ENCODE data around the gene CEP164.

DNA sequence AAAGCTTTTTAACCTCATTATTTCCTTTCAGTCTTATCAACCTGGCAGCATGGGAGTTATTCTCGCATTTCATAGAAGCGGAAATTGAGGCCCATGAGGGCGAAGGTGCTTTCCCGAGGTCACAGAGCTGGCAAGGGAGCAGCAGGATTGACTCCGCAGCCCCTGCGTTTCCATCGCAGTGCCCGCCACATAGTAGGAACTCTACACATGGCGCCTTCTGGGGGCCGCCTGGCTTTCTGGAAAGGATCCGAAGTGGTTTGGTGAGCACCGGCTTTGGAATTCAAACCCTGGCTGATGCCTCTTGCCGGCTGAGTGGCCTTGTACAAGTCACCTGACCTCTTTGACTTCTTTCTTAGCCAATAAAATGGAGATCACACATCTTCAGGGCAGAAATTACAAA, 93.4 kb downstream of the CEP164 start:
- TF ChIP-seq CREM (CRISPR knock-in tag; IDR thresholded peaks at IDR 0.05) (no peak), ATF1 (CRISPR knock-in tag; IDR thresholded peaks at IDR 0.05) (no peak), KAT7 (CRISPR knock-in tag; IDR thresholded peaks at IDR 0.05; ENCODE audit: borderline replicate concordance) (no peak)
- TF ChIP-seq, protein P1, sequence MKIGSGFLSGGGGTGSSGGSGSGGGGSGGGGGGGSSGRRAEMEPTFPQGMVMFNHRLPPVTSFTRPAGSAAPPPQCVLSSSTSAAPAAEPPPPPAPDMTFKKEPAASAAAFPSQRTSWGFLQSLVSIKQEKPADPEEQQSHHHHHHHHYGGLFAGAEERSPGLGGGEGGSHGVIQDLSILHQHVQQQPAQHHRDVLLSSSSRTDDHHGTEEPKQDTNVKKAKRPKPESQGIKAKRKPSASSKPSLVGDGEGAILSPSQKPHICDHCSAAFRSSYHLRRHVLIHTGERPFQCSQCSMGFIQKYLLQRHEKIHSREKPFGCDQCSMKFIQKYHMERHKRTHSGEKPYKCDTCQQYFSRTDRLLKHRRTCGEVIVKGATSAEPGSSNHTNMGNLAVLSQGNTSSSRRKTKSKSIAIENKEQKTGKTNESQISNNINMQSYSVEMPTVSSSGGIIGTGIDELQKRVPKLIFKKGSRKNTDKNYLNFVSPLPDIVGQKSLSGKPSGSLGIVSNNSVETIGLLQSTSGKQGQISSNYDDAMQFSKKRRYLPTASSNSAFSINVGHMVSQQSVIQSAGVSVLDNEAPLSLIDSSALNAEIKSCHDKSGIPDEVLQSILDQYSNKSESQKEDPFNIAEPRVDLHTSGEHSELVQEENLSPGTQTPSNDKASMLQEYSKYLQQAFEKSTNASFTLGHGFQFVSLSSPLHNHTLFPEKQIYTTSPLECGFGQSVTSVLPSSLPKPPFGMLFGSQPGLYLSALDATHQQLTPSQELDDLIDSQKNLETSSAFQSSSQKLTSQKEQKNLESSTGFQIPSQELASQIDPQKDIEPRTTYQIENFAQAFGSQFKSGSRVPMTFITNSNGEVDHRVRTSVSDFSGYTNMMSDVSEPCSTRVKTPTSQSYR (CRISPR knock-in tag; IDR thresholded peaks at IDR 0.05): no peak
- TF ChIP-seq, protein P2, sequence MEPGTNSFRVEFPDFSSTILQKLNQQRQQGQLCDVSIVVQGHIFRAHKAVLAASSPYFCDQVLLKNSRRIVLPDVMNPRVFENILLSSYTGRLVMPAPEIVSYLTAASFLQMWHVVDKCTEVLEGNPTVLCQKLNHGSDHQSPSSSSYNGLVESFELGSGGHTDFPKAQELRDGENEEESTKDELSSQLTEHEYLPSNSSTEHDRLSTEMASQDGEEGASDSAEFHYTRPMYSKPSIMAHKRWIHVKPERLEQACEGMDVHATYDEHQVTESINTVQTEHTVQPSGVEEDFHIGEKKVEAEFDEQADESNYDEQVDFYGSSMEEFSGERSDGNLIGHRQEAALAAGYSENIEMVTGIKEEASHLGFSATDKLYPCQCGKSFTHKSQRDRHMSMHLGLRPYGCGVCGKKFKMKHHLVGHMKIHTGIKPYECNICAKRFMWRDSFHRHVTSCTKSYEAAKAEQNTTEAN (CRISPR knock-in tag; IDR thresholded peaks at IDR 0.05): no peak
- TF ChIP-seq, protein P3, sequence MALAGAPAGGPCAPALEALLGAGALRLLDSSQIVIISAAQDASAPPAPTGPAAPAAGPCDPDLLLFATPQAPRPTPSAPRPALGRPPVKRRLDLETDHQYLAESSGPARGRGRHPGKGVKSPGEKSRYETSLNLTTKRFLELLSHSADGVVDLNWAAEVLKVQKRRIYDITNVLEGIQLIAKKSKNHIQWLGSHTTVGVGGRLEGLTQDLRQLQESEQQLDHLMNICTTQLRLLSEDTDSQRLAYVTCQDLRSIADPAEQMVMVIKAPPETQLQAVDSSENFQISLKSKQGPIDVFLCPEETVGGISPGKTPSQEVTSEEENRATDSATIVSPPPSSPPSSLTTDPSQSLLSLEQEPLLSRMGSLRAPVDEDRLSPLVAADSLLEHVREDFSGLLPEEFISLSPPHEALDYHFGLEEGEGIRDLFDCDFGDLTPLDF (CRISPR knock-in tag; IDR thresholded peaks at IDR 0.05): no peak
- TF ChIP-seq, protein P4, sequence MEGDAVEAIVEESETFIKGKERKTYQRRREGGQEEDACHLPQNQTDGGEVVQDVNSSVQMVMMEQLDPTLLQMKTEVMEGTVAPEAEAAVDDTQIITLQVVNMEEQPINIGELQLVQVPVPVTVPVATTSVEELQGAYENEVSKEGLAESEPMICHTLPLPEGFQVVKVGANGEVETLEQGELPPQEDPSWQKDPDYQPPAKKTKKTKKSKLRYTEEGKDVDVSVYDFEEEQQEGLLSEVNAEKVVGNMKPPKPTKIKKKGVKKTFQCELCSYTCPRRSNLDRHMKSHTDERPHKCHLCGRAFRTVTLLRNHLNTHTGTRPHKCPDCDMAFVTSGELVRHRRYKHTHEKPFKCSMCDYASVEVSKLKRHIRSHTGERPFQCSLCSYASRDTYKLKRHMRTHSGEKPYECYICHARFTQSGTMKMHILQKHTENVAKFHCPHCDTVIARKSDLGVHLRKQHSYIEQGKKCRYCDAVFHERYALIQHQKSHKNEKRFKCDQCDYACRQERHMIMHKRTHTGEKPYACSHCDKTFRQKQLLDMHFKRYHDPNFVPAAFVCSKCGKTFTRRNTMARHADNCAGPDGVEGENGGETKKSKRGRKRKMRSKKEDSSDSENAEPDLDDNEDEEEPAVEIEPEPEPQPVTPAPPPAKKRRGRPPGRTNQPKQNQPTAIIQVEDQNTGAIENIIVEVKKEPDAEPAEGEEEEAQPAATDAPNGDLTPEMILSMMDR (IDR thresholded peaks at IDR 0.05): no peak
- TF ChIP-seq, protein P5, sequence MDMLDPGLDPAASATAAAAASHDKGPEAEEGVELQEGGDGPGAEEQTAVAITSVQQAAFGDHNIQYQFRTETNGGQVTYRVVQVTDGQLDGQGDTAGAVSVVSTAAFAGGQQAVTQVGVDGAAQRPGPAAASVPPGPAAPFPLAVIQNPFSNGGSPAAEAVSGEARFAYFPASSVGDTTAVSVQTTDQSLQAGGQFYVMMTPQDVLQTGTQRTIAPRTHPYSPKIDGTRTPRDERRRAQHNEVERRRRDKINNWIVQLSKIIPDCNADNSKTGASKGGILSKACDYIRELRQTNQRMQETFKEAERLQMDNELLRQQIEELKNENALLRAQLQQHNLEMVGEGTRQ (CRISPR knock-in tag; IDR thresholded peaks at IDR 0.05): no peak
